ES-I3 (cell line): ENCODE data around the gene VWA1.

Experiments
- H3K36me3 ChIP-seq: 2 replicates; pipeline ENCODE4 v1.6.1; 2013; ENCODE audit warnings: mild to moderate bottlenecking, low read length, control low read depth, moderate library complexity; ENCODE audit not compliant: insufficient read depth
- H3K4me1 ChIP-seq: 2 replicates; pipeline ENCODE4 v1.6.1; 2013; ENCODE audit warnings: mild to moderate bottlenecking, control low read depth, low read length; ENCODE audit not compliant: insufficient read depth
- H3K9ac ChIP-seq: 2 replicates; pipeline ENCODE4 v1.6.1; 2013; ENCODE audit warnings: low read depth, mild to moderate bottlenecking, low read length, moderate library complexity
- H3K9me3 ChIP-seq: 2 replicates; pipeline ENCODE4 v1.6.1; 2013; ENCODE audit warnings: mild to moderate bottlenecking, low read length, moderate library complexity; ENCODE audit not compliant: control insufficient read depth, insufficient read depth

Gene VWA1

DNA sequence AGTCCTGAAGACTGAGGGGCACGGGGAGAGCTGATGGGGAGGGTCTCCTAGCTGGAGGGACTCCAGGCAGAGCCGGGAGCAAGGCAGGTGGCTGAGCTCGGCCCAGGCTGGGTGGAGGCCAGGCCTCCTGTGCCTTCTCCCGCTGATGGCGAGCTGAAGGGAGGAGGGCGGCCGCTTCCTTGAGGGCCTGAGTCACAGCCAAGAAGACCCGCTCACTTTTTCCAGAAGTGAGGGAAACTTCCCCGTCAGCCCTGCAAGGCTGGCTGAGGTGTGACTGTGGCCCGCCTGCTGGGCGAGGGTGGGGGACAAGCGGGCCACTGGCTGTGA lies 1.7 kb upstream of the VWA1 start:
- H3K9ac ChIP-seq, result peak overlapping the region; percentile 48
- peaks cover 24% of the 10 kb centered on the region for H3K4me1 ChIP-seq
- H3K9me3 ChIP-seq, result no peaks in the 10 kb centered on the region
- no peaks in the 10 kb centered on the region for H3K36me3 ChIP-seq

DNA sequence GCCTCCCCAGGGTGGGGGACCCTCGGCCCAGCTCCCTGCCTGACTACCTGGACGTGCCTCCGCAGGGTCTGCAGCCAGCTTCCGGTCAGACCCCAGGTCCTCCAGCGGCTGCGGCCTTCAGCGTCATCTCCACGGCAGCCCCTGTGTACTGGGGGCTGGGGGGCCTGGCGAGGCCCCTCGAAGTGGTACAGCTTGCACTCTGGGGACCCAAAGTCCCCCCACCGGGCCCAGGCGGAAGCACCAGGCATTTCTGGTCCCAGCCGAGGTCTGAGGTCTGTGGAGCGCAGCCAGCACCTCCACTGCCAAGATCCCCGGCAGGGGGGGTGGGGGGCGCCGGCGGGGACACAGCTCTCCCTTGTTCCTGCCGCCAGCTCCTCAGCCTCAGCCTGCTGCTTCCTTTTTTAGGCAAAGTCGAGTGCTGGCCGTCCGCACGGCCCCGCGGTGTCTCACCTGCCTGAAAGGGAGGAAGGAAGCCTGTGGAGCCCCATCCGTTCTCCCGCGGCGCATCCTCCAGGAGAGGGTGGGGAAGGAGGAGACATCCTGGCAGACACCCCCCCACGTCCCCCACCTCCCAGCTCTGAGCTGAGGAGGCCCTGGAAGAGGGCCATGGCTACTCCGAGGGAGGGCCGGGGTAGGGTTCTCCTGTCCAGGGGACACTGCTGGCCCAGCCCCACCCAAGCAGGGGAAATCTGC lies 1.2 kb upstream of the VWA1 start:
- H3K4me1 ChIP-seq, result peaks cover 24% of the 10 kb centered on the region
- peak overlapping the region; percentile 48 for H3K9ac ChIP-seq
- H3K36me3 ChIP-seq, result no peaks in the 10 kb centered on the region
- H3K9me3 ChIP-seq, result no peaks in the 10 kb centered on the region

DNA sequence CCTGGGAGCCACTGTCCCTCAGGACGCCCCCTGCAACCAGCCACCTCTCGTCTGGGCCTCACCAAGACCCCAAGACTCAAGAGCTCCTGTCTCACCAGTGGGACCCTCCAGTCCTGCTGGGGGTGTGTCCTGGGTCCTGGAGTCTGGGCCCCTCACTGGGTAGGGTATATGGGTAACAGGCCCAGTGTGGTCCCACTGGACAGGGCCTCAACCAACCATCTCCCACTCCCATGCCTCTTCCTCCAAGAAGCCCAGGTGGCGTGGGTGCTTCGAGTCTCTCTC lies 725 bp upstream of the VWA1 start:
- peaks cover 24% of the 10 kb centered on the region for H3K4me1 ChIP-seq
- peak overlapping the region; percentile 48 for H3K9ac ChIP-seq

DNA sequence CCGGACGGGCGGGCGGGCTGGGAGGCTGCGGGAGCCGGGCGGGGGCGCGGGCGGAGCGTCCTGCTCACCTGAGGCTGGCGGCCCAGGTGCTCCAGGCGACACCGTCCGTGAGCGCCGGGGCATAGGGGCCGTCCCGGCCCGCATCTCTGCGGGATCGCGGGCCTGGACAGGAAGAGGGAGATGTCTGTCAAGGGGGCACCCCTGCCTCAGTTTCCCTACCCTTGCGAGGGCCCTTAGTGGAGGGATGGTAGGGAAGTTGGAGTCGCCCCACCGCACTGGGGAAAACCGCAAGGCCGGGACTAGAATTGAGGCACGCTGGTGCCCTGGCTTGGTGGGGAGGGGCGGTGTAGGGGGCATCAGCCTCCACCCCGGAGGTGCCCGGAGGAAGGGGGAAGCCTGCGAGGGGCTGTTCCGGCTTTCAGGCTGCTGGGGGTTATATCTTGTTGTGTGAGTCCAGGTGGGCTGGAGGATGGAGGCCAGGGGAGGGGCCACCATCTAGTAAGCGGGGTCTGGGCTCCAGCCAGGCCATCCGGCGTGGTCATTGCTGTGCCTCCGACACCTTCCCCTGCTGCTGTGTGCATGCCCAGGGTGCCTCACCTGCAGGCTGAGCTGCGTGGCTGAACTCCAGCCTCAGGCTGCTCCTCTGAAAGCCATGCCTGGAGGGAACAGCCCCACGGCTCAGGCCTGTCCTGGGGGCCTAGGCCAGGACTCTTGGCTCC lies 580 bp downstream of the VWA1 start:
- H3K9ac ChIP-seq, result peak overlapping the region; percentile 48; the same call in 1 of the 2 replicates

More for the DNA sequence above, 725 bp upstream of the VWA1 start:
- Histone ChIP-seq H3K9me3 (no peaks in the 10 kb centered on the region), H3K36me3 (no peaks in the 10 kb centered on the region)

DNA sequence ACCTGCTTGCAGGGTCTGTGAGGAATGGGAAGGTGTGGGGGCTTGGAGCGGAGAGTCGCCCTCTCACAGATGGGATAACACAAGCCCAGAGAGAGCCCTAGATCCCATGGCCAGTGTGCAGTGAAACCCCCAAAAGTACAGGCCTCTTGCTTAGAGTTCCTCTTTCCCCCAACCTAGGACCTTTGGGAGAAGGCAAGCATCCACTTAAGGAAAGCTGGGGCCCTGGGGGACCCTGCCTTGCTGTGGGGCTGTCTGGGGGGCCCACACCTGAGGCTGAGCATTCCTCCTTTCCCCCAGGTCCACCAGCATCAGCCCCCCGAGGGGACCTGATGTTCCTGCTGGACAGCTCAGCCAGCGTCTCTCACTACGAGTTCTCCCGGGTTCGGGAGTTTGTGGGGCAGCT lies 1.1 kb downstream of the VWA1 start:
- peak overlapping the region; percentile 48; the same call in 1 of the 2 replicates for H3K9ac ChIP-seq
- peaks cover 22% of the 10 kb centered on the region for H3K4me1 ChIP-seq
- no peaks in the 10 kb centered on the region for H3K36me3 ChIP-seq
- H3K9me3 ChIP-seq, result no peaks in the 10 kb centered on the region

More for the DNA sequence above, 580 bp downstream of the VWA1 start:
- H3K9me3 ChIP-seq, result no peaks in the 10 kb centered on the region
- H3K36me3 ChIP-seq, result no peaks in the 10 kb centered on the region
- peaks cover 24% of the 10 kb centered on the region for H3K4me1 ChIP-seq

DNA sequence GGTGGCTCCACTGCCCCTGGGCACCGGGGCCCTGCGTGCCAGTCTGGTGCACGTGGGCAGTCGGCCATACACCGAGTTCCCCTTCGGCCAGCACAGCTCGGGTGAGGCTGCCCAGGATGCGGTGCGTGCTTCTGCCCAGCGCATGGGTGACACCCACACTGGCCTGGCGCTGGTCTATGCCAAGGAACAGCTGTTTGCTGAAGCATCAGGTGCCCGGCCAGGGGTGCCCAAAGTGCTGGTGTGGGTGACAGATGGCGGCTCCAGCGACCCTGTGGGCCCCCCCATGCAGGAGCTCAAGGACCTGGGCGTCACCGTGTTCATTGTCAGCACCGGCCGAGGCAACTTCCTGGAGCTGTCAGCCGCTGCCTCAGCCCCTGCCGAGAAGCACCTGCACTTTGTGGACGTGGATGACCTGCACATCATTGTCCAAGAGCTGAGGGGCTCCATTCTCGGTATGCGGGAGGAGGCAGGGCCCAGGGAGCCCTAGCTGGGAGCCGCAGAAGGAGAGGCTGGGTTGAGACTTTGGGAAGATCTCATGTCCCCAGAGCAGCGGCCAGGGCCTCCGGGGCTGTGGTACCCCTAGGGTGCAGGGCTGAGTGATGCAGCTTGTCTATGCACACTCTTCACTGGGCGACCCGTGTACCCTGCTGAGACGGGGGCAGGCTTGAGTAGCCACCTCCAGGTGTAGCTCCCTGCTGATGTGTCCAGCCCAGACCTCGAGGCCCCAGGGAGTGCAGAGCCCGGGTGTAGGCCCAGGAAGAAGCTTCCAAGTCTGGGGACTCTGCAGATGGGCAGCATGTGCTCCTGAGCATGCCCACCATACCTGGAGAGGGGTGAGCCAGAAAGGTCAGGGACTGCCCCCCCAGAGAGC lies 1.8 kb downstream of the VWA1 start:
- peaks cover 18% of the 10 kb centered on the region for H3K4me1 ChIP-seq
- H3K36me3 ChIP-seq, result no peaks in the 10 kb centered on the region
- no peak overlapping the region for H3K9ac ChIP-seq
- no peaks in the 10 kb centered on the region for H3K9me3 ChIP-seq

DNA sequence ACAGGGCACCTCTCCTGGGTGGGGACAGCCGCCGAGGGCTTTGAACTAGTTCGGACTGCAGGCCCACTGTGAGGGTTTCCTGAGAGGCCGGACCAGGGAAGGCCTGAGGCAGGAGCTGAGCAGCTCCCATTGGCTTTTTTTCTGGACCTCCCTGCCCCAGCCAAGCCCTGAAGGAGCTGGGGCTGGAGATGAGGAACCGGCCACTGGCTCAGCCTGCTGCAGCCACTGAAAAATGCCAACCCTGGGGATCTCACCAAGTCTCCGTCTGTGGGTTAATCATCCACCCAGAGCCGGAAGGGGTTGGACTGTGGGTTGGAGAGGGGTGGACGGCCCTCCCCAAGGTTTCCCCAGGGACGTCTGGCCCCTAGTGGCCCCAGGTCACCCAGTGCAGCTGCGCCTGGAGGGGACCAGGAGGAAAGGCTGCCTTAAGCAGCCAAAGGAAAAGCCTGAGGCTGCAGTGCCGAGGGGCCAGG lies 2.5 kb downstream of the VWA1 start:
- H3K4me1 ChIP-seq, result peaks cover 13% of the 10 kb centered on the region
- H3K36me3 ChIP-seq, result no peaks in the 10 kb centered on the region
- H3K9ac ChIP-seq, result no peak overlapping the region; the same call in 1 of the 2 replicates
- no peaks in the 10 kb centered on the region for H3K9me3 ChIP-seq

DNA sequence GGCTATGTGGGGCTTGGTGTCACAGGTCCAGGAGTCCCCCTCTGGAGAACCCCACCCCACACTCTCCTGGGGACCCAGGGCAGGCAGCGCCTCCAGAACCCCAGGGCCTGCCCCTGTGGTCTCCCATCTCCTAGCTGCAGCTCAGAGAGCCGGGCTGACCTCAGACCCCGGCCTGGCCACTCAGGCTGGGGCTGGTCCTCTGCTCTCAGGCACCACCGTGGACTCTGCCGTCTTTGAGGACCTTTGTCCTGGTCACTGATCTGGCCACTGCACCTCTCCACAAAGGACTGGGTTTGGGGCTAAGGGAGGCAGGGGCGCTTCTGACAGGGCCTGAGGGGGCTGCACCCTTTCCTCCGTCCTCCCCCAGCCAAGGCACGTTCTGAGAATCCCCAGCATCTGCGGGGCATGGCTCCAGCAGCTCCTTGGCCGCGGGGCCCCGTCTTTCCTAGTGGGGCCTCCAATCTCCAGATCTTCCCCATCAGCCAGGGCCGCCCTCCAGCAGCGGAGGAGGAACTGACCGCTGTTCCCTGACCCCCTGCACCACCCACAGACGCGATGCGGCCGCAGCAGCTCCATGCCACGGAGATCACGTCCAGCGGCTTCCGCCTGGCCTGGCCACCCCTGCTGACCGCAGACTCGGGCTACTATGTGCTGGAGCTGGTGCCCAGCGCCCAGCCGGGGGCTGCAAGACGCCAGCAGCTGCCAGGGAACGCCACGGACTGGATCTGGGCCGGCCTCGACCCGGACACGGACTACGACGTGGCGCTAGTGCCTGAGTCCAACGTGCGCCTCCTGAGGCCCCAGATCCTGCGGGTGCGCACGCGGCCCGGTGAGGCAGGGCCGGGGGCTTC lies 3.3 kb downstream of the VWA1 start:
- H3K9me3 ChIP-seq, result no peaks in the 10 kb centered on the region
- no peak overlapping the region for H3K9ac ChIP-seq
- H3K36me3 ChIP-seq, result no peaks in the 10 kb centered on the region
- peaks cover 11% of the 10 kb centered on the region for H3K4me1 ChIP-seq

DNA sequence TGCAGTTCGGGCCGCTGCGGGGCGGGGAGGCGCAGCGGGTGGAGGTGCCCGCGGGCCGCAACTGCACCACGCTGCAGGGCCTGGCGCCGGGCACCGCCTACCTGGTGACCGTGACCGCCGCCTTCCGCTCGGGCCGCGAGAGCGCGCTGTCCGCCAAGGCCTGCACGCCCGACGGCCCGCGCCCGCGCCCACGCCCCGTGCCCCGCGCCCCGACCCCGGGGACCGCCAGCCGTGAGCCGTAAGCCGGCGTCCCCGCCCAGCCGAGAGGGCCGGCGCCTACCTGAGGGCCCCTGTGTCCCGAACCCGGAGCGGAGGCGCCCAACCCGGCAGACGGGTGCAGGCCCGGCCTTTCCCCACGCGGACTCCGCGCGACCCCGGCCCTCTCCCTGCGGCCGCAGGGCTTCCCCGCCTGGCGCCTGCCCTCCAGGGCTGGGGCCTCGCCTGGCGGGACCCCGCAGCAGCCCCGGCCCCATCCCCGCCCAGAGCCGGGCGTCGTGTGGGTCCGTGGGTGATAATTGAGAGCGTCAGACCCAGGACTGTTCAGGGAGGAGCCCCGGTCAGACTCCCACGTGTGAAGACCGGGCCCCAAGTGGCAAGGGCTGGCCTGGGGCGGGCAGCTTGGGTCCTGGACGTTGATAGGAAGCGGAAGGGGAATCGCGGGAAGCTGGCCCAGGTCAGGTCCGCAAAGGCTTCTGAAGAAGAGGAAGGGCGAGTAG lies 4.2 kb downstream of the VWA1 start:
- no peaks in the 10 kb centered on the region for H3K9me3 ChIP-seq
- H3K36me3 ChIP-seq, result no peaks in the 10 kb centered on the region
- H3K4me1 ChIP-seq, result peaks cover 3% of the 10 kb centered on the region
- H3K9ac ChIP-seq, result no peak overlapping the region

DNA sequence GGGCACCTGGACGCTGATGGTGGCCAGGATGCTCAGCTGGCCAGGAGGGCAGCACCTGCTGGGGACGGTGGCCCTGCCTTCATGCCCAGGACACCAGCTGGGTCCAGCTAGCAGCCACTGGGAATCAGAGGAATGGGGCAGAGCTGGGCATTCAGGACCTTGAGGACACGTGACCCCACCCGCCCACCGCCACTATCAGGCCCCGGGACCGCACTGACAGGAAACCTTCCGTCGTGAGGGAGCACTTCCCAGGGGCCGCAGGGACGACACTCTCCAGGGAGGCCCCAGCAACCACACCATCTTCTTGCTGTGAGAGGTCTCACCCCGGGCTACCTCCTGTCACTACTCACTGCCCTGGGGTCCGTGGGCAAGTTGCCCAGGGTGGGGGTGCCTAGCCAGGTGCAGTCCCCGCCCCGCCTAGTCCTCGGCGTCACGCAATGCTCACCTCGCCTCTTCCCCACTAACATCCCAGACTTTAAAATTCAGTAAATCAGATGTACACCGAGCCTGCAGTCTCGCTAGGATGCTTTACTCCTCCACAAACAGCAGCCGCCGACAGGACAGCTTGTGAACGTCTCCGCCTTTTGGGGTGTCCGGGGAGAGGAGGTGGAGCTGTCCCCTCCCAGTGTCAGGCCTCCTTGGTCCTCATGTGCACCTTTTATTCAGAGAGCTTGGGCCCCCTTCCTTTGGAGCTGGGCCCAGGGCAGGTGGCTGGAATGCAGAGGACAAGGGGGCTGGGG lies 4.9 kb downstream of the VWA1 start:
- Histone ChIP-seq H3K4me1 (no peaks in the 10 kb centered on the region; the same call in 1 of the 2 replicates), H3K36me3 (no peaks in the 10 kb centered on the region), H3K9me3 (no peaks in the 10 kb centered on the region), H3K9ac (no peak overlapping the region)

DNA sequence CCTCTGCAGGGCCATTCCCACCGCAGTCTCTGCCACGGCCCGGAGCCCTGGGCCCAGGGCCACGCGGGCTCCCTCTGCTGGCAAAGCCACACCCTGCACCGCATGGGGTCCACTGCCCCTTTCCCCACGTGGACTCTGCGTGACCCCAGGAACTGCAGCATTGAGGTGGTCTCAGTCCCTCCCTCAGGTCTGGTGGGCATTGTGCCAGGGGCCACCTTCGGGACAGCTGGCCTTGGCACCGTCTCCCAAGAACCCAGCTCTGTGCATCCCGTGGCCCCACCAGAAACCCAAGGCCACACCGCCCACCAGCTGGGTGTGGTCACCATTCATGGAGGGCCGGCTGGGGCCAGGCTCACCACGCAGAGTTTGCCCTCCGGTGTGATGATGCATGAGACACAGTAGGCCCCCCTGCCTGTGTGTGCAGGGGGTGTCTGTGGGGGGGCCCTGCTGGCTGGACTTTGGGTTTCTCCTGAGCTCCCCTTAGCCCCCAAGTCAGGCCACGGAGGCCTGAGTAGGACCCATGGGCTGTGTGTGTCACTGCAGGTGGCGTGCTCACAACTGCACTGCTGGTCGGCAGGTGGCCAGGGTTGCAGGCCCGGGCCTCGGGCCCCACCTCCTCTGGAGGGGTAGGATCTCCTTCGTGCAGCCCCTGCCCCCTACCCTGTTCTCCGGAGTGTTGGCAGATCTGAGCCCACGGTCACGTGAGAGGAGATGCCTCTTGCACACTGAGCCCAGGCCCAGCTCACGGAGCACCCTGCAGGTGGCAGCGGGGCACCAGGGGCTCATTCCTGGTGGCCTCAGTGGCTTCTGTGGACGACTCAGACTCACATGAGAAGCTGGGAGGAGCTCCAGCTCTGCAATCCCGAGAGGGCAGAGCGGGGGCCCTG lies 5.8 kb downstream of the VWA1 start:
- Histone ChIP-seq H3K9me3 (no peaks in the 10 kb centered on the region), H3K9ac (no peak overlapping the region), H3K36me3 (no peaks in the 10 kb centered on the region), H3K4me1 (no peaks in the 10 kb centered on the region; the same call in 1 of the 2 replicates)

DNA sequence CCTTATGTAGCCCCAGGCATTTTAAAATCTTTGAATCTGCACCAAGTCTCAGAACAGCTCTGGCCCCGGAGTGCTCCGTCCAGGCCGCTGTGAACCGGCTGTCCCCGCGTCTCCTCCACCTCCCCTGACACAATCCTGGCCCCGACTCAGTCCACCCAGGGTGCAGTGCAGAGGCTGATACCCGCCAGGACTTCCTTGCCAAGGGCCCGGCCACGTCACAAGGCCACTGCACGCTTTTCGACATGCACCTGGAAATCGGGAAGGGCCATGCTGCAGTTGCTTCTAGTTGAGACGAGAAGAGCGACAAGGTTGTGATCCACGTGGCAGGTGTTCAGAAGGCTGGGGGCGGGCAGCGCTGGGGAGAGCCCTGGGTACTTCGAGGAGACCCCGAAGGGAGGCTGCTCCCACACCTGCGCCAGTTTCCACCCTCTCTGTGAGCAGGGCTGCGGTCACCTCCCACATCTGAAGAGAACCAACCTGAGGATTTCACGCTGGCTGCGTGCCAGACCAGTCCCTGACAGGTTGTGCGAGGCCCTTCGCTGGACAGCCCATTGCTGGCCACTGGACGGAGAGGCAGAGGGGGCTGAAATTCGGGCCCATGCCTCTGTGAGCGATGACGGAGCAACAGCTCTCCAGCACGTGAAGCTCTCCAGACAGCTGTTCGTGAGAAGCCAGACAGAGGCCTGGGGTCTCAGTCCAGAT lies 6.7 kb downstream of the VWA1 start:
- Histone ChIP-seq H3K9me3 (no peaks in the 10 kb centered on the region), H3K9ac (no peak overlapping the region), H3K36me3 (no peaks in the 10 kb centered on the region), H3K4me1 (no peaks in the 10 kb centered on the region; the same call in 1 of the 2 replicates)
